Hepatocyte (in vitro differentiated cells): ENCODE results near the gene GIPC2. TPM values are rescaled to one million over a fixed set of nuclear protein-coding genes. Genes with fewer than 3 reads are reported as not detected.

Source experiments
- DNase-seq: peaks from one replicate; pipeline ENCODE4 v3.0.0-alpha.2; 2016; ENCODE audit warnings: low spot score
- H2AFZ ChIP-seq: fragments of 200-600 bp; sonication (generic); 2 replicates; pipeline ENCODE4 v1.6.0; 2016; ENCODE audit warnings: antibody characterized with exemption, mild to moderate bottlenecking
- H3K27ac ChIP-seq: fragments of 200-600 bp; sonication (generic); 2 replicates; pipeline ENCODE4 v1.5.1; 2016; ENCODE audit warnings: mild to moderate bottlenecking
- H3K27me3 ChIP-seq: fragments of 200-600 bp; sonication (generic); 2 replicates; pipeline ENCODE4 v1.6.1; 2016
- H3K36me3 ChIP-seq: fragments of 200-600 bp; sonication (generic); replicated peaks from 2 replicates; pipeline ENCODE4 v1.5.1; 2016; ENCODE audit warnings: low read depth; ENCODE audit not compliant: insufficient read depth
- H3K4me1 ChIP-seq: fragments of 200-600 bp; sonication (generic); 2 replicates; pipeline ENCODE4 v1.5.1; 2016; ENCODE audit warnings: mild to moderate bottlenecking, moderate library complexity; ENCODE audit not compliant: insufficient read depth
- H3K4me2 ChIP-seq: fragments of 200-600 bp; sonication (generic); 2 replicates; pipeline ENCODE4 v1.6.0; 2016
- H3K4me3 ChIP-seq: fragments of 200-600 bp; sonication (generic); 2 replicates; pipeline ENCODE4 v1.5.1; 2016; ENCODE audit warnings: mild to moderate bottlenecking
- H3K79me2 ChIP-seq: fragments of 200-600 bp; sonication (generic); 2 replicates; pipeline ENCODE4 v1.6.0; 2017; ENCODE audit warnings: mild to moderate bottlenecking
- H3K9me2 ChIP-seq: fragments of 200-600 bp; sonication (generic); replicated peaks from 2 replicates; pipeline ENCODE4 v1.6.0; 2017; ENCODE audit warnings: mild to moderate bottlenecking; ENCODE audit not compliant: insufficient read depth
- H3K9me3 ChIP-seq: fragments of 200-600 bp; sonication (generic); 2 replicates; pipeline ENCODE4 v1.5.1; 2016; ENCODE audit warnings: low read depth, mild to moderate bottlenecking
- H4K20me1 ChIP-seq: fragments of 200-600 bp; sonication (generic); 2 replicates; pipeline ENCODE4 v1.6.0; 2016; ENCODE audit warnings: mild to moderate bottlenecking; ENCODE audit not compliant: insufficient read depth, poor library complexity, severe bottlenecking
- CTCF ChIP-seq: fragments of 200-600 bp; sonication (generic); IDR thresholded peaks from 2 replicates; pipeline ENCODE4 v1.5.1; 2016; ENCODE audit warnings: antibody characterized with exemption, mild to moderate bottlenecking; ENCODE audit not compliant: poor library complexity
- EZH2 ChIP-seq: fragments of 200-600 bp; sonication (generic); IDR thresholded peaks from 2 replicates; pipeline ENCODE4 v1.6.1; 2016; ENCODE audit warnings: antibody characterized with exemption, mild to moderate bottlenecking, borderline replicate concordance
- EZH2phosphoT487 ChIP-seq: fragments of 200-600 bp; sonication (generic); IDR thresholded peaks from one replicate; pipeline ENCODE4 v1.6.1; 2018; ENCODE audit warnings: antibody characterized with exemption, mild to moderate bottlenecking, low read depth, moderate library complexity; ENCODE audit not compliant: unreplicated experiment, severe bottlenecking
- WGBS: methylation state at CpG from one replicate; pipeline ENCODE4 v1.1.6; 2016; ENCODE audit warnings: low lambda C conversion rate; ENCODE audit errors: missing lambda C conversion rate; 5-methylcytosine and 5-hydroxymethylcytosine counted together
- polyA plus RNA-seq: library from polyadenylated mRNA; unstranded; fragments of >200 nt; fragmentation: Nextera tagmentation; extraction: Ambion mirVana; gene quantifications from 2 replicates; pipeline ENCODE4 v1.2.1, GENCODE V29; 2016
- total RNA-seq: library from RNA; depleted of rRNA; stranded (reverse); fragments of >200 nt; gene quantifications from 2 replicates; pipeline ENCODE4 v1.2.3, GENCODE V29; 2014

GIPC2 gene
- total and polyA plus RNA-seq, 2 experiments from 2014 or later, result 16.9 to 24.0 TPM

DNA sequence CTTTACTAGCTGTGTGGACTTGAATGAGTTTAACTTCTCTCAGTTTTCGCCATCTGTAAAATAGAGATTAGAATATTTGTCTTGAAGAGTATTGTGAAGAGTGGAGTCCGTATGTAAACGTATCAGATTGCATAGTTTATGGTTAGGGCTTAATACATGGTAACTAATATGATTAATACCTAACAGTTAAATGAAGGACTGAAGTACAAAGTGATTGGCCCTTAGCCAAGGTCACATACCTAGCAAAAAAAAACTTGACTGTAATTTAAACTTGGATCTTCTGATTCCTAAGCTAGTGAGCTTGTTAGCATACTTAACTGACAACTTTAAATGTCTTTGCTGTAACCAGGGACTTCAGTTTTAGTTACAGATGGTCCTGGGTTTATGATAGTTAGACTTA, 1.9 kb downstream of the GIPC2 start:
- TF ChIP-seq CTCF (no peak), EZH2phosphoT487 (no peak), EZH2 (no peak)
- DNase-seq, result peak; percentile 20
- Histone ChIP-seq H2AFZ (no peak overlapping the region), H3K9me3 (no peaks in the 10 kb centered on the region), H4K20me1 (peaks cover 5% of the 10 kb centered on the region), H3K36me3 (no peaks in the 10 kb centered on the region), H3K4me2 (peak overlapping the region; percentile 94), H3K27ac (no peak overlapping the region), H3K27me3 (peaks cover 25% of the 10 kb centered on the region), H3K9me2 (no peaks in the 10 kb centered on the region), H3K4me1 (peaks cover 10% of the 10 kb centered on the region), H3K4me3 (no peak overlapping the region), H3K79me2 (peaks cover 25% of the 10 kb centered on the region)
- 53% methylated on average over 3 of the region's 3 CpGs for WGBS

- H3K36me3 ChIP-seq, result no peaks in the 10 kb centered on the region
- H3K9me3 ChIP-seq, result no peaks in the 10 kb centered on the region
- H3K4me1 ChIP-seq, result peaks cover 10% of the 10 kb centered on the region
- H3K9me2 ChIP-seq, result no peaks in the 10 kb centered on the region
- DNase-seq, result no peak
- H3K27ac ChIP-seq, result no peak overlapping the region
- no peak overlapping the region for H2AFZ ChIP-seq
- H3K27me3 ChIP-seq, result peaks cover 25% of the 10 kb centered on the region
- H4K20me1 ChIP-seq, result peaks cover 5% of the 10 kb centered on the region
- TF ChIP-seq EZH2 (no peak), EZH2phosphoT487 (no peak), CTCF (no peak)
- H3K4me2 ChIP-seq, result peak overlapping the region; percentile 94
- H3K4me3 ChIP-seq, result no peak overlapping the region
- 89% methylated on average over 3 of the region's 3 CpGs for WGBS
- peaks cover 25% of the 10 kb centered on the region for H3K79me2 ChIP-seq
Measured at GRCh38 chr1:78048446-78048845, 2.7 kb downstream of the GIPC2 start.

GRCh38 chr1:78049396-78049795, 3.6 kb downstream of the GIPC2 start:
- Histone ChIP-seq H3K4me3 (no peak overlapping the region), H3K27me3 (peaks cover 25% of the 10 kb centered on the region), H3K27ac (no peak overlapping the region), H3K9me2 (no peaks in the 10 kb centered on the region), H3K4me2 (no peak overlapping the region), H3K9me3 (no peaks in the 10 kb centered on the region), H3K4me1 (peaks cover 10% of the 10 kb centered on the region), H3K79me2 (peaks cover 30% of the 10 kb centered on the region), H2AFZ (no peak overlapping the region), H4K20me1 (peaks cover 5% of the 10 kb centered on the region), H3K36me3 (no peaks in the 10 kb centered on the region)
- 99% methylated on average over 4 of the region's 4 CpGs for WGBS
- TF ChIP-seq EZH2 (no peak), CTCF (no peak), EZH2phosphoT487 (no peak)
- DNase-seq, result no peak

- Histone ChIP-seq H3K9me2 (no peaks in the 10 kb centered on the region), H3K27me3 (peaks cover 12% of the 10 kb centered on the region), H2AFZ (no peak overlapping the region), H3K4me2 (no peak overlapping the region), H3K27ac (no peak overlapping the region), H3K9me3 (no peaks in the 10 kb centered on the region), H3K79me2 (peaks cover 37% of the 10 kb centered on the region), H3K36me3 (no peaks in the 10 kb centered on the region), H3K4me1 (peaks cover 4% of the 10 kb centered on the region), H4K20me1 (peaks cover 5% of the 10 kb centered on the region), H3K4me3 (no peak overlapping the region)
- no peak for DNase-seq
- 91% methylated on average over 2 of the region's 2 CpGs for WGBS
- TF ChIP-seq CTCF (no peak), EZH2 (no peak), EZH2phosphoT487 (no peak)
Measured at GRCh38 chr1:78051005-78051404, 5.2 kb downstream of the GIPC2 start.
